Vagina (tissue), 2 donors: Measurements from ENCODE around the gene EHD1.

Source experiments
- POLR2A ChIP-seq, 2 donors: fragments of 450-650 bp; IDR thresholded peaks; one replicate each; pipeline ENCODE4 v1.6.1; 2017; ENCODE audit warnings: antibody characterized with exemption in 2 of 2, mild to moderate bottlenecking in 2 of 2, moderate library complexity in 2 of 2
- TF ChIP-seq, protein P1 (sequence below), 3 experiments: fragments of 450-650 bp in 2 of 3; fragments of 200-600 bp in 1 of 3; sonication (generic) in 1 of 3; IDR thresholded peaks; one replicate each; pipeline ENCODE4 v1.5.1; 2017 to 2019; ENCODE audit warnings: antibody characterized with exemption in 3 of 3, mild to moderate bottlenecking in 2 of 3, moderate library complexity in 2 of 3

DNA sequence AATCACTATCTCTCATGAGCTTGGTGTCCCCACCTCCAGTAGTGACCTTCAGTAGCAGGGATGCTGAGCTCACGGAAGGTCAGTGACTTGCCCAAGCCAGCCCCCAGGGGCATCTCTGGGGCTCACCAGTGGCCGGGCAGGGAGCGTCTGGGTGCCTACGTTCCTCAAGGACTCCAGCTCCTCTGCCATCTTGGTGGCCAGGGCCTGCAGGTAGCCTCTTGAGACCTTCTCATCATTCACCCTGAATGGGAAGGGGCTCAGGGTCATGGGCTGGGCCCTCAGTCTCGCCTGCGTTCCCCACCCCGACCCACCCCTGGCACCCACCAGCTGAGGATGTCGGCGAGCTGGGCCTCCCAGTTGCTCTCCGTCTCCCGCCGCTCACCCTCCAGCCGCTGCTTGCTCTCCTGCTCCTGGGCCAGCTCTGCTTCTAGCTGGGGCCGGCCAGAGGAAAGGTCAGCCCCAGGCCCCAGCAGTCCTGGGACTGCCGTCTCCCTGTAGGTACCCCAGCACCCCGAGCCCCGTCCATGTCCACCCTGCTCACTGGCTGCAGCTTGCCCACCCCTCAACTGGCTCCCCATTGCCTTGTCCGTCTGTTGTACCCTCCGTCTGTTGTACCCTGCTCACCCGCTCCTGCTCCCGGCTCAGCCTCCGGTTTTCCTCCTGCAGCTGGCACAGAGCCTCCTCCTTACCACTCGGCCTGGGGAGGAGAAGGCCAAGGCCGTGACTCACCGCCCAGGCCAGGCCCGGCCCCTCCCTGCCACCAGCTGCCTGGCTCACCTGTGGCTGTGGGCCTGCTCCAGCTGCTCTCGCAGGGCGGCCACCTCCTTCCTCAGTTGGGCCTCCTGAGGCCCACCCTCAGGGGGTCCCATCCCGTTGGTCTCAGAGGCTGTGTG, 43.5 kb downstream of the EHD1 start:
- TF ChIP-seq, protein P1, sequence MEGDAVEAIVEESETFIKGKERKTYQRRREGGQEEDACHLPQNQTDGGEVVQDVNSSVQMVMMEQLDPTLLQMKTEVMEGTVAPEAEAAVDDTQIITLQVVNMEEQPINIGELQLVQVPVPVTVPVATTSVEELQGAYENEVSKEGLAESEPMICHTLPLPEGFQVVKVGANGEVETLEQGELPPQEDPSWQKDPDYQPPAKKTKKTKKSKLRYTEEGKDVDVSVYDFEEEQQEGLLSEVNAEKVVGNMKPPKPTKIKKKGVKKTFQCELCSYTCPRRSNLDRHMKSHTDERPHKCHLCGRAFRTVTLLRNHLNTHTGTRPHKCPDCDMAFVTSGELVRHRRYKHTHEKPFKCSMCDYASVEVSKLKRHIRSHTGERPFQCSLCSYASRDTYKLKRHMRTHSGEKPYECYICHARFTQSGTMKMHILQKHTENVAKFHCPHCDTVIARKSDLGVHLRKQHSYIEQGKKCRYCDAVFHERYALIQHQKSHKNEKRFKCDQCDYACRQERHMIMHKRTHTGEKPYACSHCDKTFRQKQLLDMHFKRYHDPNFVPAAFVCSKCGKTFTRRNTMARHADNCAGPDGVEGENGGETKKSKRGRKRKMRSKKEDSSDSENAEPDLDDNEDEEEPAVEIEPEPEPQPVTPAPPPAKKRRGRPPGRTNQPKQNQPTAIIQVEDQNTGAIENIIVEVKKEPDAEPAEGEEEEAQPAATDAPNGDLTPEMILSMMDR (IDR thresholded peaks at IDR 0.05), result no peak
- no peak for TF ChIP-seq POLR2A (IDR thresholded peaks at IDR 0.05)
